ENCODE data around the gene TOMM34.

TOMM34 gene

DNA sequence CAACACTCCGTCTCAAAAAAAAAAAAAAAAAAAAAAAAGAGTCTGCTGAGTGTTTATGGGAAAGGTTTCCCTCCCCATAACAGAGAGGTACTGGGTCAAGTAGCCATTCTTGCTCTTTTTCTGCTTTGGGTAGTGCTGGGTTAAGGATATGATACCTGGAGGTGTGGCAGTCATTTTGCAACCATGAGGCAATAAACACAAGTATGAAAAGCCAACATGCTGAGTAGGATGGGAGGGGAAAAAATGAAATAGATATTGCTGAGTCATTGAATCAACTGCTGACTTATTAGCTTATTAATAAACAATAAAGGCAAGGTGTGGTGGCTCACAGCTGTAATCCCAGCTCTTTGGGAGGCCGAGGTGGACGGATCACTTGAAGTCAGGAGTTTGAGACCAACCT is 2.3 kb upstream of the TOMM34 start:
- no peak for DNase-seq

DNA sequence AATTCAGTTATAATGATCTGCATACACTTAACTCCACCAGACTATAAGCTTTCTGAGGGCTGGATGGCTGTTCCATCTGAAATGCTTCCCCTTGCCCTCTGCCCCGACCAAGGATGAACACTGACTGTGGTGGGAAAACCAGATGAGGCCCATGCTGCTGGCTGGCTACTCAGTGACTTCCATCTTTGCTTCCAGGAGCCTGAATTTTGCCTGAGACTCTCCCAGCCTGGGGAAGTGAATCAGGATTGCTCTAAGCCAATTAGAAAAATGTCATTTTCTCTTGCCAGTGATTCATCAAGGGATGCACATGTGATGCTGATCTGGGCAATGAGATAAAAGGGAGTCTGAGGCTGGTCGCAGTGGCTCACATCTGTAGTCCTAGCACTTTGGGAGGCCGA is 1.7 kb upstream of the TOMM34 start:
- no peak for DNase-seq

DNA sequence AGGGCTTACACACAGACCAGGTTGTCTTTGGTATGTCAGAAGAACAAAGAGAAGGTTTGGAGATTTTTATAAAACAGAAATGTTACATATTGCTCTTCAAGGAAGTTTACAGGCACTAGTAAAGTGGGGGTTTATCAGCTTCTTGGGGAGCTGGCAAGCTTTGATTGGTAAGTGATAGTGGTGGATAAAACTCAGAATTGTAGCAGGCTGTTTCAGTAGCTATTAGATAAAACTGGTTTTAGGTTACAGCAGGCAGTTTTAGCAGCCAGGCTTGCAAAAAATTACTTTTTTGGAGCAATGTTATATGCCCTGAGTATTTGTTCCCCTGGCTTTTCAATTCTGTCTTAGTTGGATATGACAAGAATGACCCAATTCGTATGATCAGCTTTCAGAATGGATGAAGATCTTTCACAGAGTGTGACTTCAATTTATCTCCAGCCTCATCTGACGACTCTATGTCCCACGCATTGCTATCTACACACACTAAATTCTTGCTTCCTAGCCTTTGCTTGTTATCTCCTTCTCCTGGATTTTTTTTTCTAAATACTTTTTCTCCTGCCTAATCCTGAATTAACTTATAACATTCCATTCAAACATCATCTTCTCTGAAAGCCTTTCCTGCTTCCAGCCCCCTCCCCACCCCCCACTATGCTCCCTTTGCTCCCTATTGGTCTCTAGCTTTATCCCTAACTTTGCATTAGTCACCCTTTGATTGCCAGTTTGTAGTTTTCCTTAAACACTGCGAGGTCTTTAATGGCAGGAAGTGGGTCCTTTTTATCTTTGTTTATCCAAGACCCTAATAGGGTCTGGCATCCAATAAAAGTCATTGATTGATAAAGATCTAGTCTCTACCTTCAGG is 1.0 kb upstream of the TOMM34 start:
- no peak for DNase-seq

DNA sequence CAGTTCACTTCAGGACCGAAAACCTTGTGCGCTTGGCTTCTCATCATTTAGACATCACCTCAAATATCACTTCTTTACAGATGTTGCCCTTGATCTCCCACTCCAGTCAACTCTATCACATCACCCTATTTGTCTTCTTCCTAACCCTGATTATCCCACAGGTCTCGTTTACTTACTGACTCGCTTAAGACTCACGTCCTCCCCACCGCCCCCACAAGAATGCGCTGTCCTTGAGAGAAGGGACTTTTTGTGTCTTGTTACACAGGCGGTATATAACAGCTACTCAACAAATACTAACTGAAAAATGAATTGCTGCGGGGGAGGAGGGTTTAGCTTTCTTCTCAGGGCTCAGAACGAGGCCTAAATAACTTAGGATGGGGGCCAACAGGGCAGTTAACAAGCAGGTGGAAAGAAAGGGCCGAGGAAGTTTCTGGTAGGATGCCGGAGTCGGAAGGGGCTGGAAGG is 527 bp downstream of the TOMM34 start:
- DNase-seq = peak; percentile 87

DNA sequence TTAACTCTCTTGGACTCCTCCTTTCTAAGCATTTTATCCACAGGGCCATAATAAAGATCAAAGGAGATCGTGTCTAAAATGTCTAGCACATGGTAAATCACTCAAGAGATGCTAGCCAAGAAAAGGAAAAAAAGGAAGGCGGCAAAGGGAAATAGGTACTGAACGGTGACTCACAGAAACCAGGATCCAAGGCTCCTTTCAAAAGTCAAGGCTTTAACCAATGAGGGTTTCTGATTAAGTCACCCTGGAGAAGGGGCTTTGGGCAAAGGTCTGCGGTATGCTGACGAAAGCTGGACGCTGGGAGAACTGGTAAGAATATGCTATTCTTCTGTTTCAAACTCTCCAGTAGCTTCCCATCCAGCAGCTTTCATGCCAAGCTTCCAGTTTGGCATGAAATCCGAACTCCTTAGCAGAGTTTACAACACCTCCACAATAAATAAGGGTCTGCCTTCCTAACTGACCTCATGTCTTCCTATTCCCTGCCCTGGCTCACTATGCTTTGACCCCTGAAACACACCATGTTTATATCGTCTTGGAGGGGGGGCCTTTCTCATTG is 1.0 kb downstream of the TOMM34 start:
- DNase-seq = peak; percentile 36

DNA sequence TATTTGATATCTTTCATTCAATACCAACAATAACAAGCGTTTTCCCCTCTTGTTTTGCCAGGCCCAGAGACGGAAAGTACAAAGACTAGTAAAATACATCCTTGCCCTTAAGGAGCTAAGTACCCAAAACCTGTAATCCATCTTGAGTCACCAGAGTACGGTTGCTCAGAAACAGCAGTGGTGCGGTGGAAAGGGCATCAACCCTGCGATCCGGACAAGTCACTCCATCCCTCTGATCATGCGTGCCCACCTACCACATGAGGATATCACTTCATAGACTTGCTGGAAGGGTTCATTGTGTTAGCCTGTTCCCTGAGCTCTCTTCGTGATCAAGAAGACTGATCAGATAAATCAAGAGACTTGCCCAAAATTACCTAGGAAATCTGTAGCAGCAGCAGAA is 1.9 kb downstream of the TOMM34 start:
- DNase-seq = no peak

DNA sequence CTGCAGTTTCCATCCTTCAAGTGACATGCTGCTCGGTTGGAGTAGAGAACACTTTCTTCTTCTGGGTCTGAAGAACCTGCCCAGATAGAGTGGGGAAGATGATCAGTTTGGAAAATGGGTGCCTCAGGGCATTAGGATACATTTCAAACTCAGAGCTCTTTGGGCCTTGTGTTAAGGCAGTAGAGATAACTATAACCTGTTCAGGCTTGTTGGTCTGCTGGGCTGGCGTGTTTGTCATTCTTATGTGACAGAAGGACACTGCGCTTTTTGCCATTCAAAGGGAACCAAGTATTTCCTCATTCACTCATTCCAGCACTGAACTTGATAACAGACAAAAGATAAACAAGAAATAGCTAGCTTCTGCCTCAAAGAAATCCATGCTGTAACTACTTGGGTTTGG is 3.8 kb downstream of the TOMM34 start:
- no peak for DNase-seq

DNA sequence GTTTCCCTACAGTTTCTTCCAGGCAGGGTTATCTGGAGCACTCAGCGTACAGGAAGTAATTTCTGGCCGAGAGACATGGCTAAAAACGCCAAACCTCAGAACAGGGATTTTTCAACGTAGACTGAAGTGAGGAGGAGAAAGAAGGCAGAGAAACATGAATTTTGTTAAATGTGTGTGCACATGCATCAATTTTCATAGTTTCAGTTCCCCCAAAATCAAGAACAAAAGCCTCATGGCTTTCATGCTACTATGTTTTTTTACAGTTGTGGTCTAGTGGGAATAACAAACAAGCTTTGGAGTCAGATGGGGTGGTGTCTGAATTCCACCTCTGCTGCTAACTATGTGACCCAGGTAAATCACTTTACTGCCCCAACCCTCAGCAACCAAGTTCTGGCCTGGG is 4.9 kb downstream of the TOMM34 start:
- DNase-seq = no peak

DNA sequence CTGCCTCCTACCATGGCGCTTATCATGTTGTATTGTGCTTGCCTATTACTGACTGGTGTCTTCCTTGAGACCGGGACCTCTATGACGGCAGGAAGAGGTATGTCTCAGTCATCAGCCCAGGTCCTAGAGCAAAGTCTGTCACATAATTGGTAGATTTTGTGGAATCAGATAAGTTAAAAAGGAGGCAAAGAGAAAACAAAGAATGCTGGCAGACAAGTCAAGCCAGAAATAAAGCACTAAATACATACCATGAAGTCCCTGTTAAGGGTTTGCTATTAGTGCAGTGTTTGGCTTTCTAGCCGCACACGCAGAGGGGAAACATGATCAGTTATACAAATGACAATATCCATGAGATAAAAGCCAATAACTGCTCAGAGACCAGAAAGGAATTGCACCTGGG is 6.0 kb downstream of the TOMM34 start:
- no peak for DNase-seq

DNA sequence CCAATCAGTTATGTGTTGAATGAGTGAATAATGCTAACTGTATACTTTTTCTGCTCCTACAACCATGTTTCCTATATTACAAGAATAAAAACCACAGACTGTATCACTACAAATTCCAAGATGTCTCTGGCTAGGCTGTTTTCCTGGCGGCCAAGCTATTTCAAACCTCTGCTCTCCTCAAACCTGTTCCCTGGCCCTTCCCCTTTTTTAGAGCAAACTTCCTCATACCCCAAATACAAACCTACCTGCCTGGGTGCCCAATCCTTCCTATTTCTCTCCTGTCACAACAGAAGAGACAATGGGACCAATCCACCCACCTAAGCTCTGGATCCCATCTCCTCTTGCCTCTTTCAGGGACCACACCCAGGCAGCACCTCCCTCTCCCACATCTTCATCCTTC is 7.5 kb downstream of the TOMM34 start:
- no peak for DNase-seq

DNA sequence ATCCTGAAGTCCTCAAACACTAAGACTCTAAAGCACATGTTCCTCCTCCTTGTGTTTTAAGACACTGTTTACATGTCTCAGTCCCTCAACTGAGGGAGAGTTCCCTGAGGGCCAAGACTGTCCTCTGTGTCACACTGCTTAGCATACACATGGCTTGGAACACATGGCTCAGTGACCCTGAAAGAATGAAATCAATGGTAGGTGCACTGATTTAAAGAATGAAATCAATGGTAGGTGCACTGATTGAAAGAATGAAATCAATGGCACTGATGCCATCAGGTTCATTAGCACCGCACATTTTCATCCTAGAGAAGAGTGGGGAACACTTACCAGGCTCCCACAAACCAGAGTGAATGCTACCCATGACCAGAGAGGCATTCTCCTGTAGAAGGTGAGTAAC is 9.8 kb downstream of the TOMM34 start:
- DNase-seq = no peak

DNA sequence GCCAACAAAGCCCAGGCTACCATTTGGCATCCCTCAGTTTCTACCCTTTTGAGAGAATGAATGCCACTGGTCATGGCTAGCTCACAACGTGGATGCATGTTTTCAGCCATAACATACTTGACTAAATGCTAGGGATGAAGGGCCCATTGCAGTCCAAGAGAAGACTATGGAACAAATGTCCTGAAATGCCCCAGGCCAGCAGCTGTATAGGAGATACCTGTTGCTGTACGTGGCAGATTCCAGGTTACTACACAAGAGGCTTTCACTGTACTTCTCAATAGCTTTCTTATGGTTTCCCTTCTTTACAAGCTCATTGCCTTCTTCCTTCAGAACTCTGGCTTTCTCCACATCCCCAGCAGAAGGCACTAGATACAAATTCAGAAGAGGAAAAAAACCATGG is 11.7 kb downstream of the TOMM34 start:
- DNase-seq = no peak

DNA sequence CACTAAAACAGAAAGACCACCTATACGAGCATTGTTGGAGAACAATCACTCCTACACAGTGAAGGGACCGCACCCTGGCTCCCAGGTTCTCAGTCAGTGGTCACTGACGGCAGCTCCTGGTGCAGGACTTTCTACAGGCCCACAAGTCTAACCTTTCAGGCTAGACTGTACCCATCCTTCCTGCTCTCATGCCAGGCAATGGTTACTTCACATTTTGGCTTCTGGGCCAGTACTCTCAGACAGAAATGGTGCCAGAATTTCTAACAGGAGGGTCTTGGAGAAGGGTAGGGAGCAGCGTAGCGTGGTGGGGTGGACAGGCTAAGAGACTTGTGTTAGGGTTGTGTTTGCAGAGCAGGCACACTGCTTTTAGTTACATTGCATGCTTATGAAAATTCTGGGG is 12.1 kb downstream of the TOMM34 start:
- no peak for DNase-seq

DNA sequence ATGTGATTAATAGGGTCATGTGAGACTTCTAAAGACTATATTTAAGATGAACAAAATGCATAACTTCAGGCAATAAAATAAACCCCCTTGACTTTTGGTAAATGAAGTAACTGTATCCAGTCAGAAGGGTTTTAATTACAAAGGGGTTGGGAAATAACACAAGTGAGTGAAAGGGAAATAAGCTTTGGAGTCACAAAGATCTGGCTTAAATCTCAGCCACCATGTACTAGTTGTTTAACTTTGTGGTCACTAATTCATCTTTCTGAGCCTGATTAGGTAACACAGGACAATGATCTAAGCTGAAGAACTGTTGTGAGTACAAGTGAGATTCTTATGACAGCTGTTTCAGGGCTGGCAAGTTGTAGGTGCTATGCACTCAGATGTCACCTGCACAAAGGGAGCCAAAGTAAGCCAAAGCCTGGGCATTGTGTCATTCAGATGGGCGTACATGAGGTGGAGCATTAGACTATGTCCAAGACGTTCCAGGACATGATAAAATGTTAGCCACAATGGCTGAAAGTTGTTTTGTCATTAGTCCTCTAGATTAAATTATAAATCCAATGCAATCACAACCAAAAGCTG is 13.8 kb downstream of the TOMM34 start:
- no peak for DNase-seq

DNA sequence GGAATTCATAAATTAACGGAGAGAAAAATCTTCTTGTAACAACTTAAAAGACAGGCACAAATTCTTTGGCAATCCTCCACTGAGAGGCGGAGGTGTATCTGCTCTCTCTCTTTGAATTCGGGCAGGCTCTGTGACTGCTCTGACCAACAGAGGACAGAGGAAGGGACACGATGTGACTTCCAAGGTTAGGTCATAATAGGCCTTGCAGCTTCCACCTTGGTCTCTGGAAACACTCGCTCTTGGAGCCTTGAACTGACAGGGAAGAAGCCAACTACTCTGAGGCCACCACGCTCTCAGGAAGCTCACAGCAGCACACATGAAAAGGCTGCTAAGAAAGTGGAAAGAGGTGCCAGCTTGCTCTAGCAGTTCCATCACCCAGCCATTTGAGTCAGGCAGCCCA is 14.9 kb downstream of the TOMM34 start:
- no peak for DNase-seq

DNA sequence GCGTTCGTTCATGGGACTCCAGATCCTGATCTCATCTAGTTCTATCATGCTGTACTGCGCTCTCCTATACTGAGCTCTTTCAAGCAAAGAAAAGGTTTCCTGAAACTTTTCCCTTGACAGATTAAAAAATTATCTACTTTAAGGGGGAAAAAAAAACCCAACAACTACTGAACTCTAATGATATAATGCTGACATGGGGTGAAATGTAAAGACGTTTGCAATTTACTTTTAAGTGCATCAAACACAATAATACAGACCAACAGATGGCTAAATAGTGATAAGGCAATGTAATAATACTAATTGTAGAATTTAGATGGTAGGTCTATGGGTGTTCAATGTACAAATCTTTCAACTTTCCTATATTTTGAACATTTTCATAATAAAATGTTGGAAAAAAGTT is 16.4 kb downstream of the TOMM34 start:
- DNase-seq = no peak

DNA sequence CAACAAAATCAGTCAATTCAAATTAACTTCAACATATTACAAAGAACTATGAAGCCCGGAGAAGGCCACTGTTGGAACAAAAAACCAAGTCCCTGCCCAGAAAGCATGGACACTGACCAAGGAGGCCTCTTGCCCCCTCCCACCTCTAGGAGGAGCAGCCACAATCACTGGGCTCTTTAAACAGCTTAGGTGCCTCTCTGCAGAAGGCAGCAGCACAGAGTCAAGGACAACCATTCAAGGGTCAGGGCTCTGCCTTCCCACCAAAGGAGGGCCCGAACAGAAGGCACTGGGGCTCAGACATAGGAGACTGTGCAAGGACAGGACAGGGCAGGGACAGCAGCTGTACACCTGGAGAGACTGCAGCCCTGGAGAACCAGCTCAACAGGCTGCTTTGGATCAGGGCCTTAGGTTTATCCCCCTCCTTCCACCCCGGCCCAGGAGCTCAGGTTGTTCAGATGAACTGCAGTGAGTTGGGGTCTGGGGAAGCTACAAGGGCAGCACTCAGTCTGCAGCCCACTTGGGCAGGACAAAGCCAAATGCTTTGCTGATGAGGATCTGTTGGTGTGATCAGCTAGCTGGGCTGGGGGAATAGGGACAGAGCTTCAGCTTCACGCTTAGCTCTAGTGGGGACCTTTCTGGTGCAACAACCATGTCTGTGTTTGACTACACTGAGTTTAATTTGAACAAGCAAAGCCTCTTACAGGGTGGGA is 17.8 kb downstream of the TOMM34 start:
- no peak for DNase-seq

DNA sequence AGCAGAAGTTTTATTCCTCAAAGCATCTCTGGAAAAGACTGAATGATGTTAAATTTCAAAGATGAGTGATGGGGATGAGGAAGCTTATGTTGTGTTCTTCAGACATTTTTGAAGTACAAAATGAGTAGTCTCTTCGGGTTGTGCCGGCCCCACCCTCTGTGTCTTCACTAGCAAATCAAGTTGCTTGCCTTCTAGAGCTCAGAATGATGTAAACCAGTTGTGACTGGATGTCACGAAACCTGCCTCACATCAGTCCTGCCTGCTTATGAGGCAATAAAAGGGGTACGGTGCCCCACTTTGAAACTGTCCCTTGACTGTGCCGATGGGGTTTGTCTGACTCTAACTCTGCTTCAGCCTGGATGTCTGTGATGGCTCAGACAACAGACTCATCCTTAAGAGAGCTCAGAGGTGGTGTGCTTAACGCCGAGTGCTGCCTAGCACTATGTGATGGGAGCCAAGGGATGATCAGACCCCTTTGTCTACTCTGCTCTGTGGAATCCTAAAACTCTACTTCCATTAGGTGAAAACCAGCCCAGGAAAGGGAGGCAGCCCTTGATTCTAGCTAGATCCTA is 19.0 kb downstream of the TOMM34 start:
- DNase-seq = no peak

DNA sequence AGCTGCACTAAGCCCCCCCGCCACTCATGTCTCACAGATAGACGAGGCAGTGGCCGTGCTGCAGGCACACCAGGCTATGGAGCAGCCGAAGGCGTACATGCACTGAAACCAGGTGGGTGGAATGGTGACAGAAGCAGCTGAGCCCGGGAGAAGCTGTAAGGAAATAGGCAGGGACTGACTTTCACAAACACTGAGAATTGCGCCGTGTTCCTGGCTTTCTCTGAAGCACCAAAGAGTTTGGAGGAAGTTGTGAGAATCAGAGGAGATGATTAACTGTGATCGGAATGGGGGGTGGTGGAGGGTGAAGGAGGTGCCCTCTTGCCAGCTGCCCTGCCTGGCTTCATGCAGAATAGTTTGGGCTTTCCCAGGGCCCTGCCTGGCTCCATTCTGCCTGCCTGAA is 21.6 kb downstream of the TOMM34 start:
- no peak for DNase-seq

DNA sequence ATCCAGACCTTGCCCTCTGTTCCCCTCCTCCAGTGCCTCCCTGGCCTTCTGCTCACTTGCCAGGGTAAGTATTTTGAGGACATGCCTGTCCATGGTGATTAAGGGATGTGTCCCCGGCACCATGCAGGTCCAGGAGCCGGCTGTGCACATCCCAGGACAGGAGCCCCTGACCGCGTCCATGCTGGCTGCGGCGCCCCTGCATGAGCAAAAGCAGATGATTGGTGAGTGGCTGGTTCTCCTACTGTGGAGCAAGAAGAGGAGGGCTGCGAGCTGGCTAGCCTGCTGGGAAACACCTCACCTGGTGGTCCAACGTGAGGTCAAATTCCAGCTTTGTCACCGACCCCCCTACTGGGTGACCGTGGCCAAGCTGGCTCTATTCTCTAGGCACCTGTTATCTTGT is 23.7 kb downstream of the TOMM34 start:
- no peak for DNase-seq

DNA sequence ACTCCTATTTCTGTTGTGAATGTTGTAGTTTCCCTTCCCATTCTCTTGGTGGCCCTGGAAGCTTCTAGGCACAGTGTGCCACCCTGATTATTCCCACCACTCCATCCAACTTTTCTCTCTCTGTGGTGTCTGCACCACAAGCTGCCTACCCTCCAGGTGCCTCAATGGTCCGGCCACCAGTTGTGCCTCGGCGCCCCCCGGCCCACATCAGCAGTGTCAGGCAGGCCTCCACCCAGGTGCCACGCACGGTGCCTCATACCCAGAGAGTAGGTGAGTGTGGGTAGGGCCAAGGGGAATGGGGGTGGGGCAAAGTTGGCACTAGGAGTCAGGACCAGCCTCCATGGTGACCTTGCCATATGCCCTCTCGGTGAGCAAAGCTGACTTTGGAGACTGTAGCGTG is 27.3 kb downstream of the TOMM34 start:
- no peak for DNase-seq

DNA sequence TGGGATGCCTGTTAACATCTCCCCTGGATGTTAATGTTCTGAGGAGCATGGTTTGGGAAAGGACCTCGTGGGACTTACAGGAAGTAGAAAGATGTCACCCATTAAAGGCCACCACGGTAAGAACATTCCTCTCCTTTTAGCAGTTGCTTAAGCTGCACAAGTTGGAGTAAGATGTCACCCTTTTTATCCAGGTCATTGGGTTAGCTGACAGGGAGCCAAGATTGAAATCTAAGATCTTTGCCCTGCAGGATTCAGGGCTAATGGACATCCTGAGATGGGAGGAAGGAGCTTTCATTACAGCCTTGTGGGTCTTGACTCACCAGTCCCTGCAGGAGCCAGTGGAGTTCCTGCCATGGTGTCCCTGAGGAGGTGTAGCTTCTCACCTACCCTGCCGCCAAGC is 28.3 kb downstream of the TOMM34 start:
- no peak for DNase-seq

DNA sequence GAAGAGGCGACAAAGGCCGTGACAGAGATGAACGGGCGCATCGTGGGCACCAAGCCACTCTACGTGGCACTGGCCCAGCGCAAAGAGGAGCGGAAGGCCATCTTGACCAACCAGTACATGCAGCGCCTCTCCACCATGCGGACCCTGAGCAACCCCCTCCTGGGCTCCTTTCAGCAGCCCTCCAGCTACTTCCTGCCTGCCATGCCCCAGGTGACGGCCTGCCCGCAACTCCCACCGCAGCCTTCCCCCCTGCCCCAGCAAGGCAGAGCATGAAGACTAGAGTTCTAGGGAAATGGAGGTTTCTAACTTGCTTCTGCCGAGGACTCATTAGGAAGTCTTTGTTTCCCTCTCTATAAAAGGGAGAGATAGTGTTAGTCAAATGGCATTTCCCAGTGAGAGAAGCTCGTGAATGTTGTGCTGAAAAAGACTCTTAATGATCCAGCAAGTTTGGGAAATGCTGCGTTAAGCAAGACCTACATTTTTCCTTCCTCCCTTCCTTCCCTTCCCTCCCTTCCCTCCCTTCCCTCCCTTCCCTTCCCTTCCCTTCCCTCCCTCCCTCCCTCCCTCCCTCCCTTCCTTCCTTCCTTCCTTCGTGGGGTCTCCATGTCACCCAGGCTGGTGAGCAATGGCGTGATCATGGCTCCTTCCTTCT is 29.6 kb downstream of the TOMM34 start:
- DNase-seq = no peak
